Measurements from ENCODE around the gene SLC52A3.

DNA sequence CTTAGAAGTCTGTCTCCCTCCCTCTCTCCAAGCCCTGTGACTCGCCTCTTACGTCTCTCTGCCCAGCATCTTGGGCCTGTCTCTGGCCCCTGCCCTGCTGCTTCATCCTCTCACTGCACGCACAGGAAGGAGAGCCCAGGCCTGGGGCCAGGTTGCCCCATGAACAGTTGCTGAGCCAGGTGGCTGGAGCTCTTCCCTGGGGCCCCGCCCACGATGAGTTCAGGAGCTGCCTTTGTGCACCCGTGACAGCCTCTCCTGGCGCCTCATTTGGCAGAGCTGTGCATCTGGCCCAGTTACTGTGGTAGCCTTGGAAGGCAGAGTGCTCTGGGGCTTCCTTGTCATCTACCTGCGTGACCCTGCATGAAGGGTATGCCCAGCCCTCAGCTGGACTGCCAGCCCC, 44.5 kb downstream of the SLC52A3 start:
- TF ChIP-seq CTCF (IDR thresholded peaks at IDR 0.05; ENCODE audit: poor library complexity, severe bottlenecking) (no peak), POLR2AphosphoS5 (IDR thresholded peaks at IDR 0.05) (no peak), EP300 (conservative IDR thresholded peaks at IDR 0.05; ENCODE audit: poor library complexity, severe bottlenecking) (no peak), RAD21 (conservative IDR thresholded peaks at IDR 0.05) (no peak), EZH2 (IDR thresholded peaks at IDR 0.05; ENCODE audit: borderline replicate concordance, insufficient read depth, low read length, poor library complexity, severe bottlenecking) (no peak), TAF1 (IDR thresholded peaks at IDR 0.05; ENCODE audit: low read depth) (no peak), MXI1 (conservative IDR thresholded peaks at IDR 0.05; ENCODE audit: poor library complexity, severe bottlenecking) (no peak)
- TF ChIP-seq, protein P1, sequence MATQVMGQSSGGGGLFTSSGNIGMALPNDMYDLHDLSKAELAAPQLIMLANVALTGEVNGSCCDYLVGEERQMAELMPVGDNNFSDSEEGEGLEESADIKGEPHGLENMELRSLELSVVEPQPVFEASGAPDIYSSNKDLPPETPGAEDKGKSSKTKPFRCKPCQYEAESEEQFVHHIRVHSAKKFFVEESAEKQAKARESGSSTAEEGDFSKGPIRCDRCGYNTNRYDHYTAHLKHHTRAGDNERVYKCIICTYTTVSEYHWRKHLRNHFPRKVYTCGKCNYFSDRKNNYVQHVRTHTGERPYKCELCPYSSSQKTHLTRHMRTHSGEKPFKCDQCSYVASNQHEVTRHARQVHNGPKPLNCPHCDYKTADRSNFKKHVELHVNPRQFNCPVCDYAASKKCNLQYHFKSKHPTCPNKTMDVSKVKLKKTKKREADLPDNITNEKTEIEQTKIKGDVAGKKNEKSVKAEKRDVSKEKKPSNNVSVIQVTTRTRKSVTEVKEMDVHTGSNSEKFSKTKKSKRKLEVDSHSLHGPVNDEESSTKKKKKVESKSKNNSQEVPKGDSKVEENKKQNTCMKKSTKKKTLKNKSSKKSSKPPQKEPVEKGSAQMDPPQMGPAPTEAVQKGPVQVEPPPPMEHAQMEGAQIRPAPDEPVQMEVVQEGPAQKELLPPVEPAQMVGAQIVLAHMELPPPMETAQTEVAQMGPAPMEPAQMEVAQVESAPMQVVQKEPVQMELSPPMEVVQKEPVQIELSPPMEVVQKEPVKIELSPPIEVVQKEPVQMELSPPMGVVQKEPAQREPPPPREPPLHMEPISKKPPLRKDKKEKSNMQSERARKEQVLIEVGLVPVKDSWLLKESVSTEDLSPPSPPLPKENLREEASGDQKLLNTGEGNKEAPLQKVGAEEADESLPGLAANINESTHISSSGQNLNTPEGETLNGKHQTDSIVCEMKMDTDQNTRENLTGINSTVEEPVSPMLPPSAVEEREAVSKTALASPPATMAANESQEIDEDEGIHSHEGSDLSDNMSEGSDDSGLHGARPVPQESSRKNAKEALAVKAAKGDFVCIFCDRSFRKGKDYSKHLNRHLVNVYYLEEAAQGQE (IDR thresholded peaks at IDR 0.05; ENCODE audit: borderline replicate concordance), result no peak
